HUES6 (cell line): ENCODE results near the gene NRL.

Experiments
- H3K27ac ChIP-seq: 2 replicates; pipeline ENCODE4 v1.7.0; 2013; ENCODE audit warnings: low read depth, mild to moderate bottlenecking, low read length, inconsistent platforms
- H3K27me3 ChIP-seq: 2 replicates; pipeline ENCODE4 v1.6.1; 2013; ENCODE audit warnings: low read length; ENCODE audit not compliant: control insufficient read depth, insufficient read depth
- H3K36me3 ChIP-seq: 2 replicates; pipeline ENCODE4 v1.6.1; 2013; ENCODE audit warnings: low read length; ENCODE audit not compliant: control insufficient read depth, insufficient read depth
- H3K4me1 ChIP-seq: 2 replicates; pipeline ENCODE4 v1.6.1; 2013; ENCODE audit warnings: low read length; ENCODE audit not compliant: control insufficient read depth, insufficient read depth
- H3K4me3 ChIP-seq: 2 replicates; pipeline ENCODE4 v1.5.1; 2013; ENCODE audit warnings: low read depth, low read length
- H3K9ac ChIP-seq: one replicate; pipeline ENCODE4 v1.6.1; 2013; ENCODE audit warnings: mild to moderate bottlenecking, low read length
- H3K9me3 ChIP-seq: 2 replicates; pipeline ENCODE4 v1.6.1; 2013; ENCODE audit warnings: low read depth, low read length; ENCODE audit not compliant: control insufficient read depth, insufficient read depth

The NRL gene

GRCh38 chr14:24121210-24121609 lies 6.5 kb upstream of the NRL start:
- Histone ChIP-seq H3K27ac (no peak overlapping the region), H3K27me3 (no peaks in the 10 kb centered on the region), H3K9ac (no peak overlapping the region), H3K9me3 (no peaks in the 10 kb centered on the region), H3K36me3 (peaks cover 66% of the 10 kb centered on the region), H3K4me1 (no peaks in the 10 kb centered on the region), H3K4me3 (no peak overlapping the region)

DNA sequence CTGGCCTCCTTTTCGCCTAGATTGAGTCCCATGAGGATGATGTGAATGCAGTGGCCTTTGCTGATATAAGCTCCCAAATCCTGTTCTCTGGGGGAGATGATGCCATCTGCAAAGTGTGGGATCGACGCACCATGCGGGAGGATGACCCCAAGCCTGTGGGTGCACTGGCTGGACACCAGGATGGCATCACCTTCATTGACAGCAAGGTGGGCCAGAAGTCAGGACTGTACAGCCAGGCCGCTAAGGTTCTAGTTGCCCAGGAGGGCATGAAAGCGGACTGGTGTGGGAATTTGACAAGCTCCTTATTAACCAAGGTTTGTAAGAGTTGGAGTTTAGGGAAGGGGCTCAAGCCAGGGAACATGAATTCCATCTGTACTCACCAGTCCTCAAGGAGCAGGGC lies 4.9 kb upstream of the NRL start:
- Histone ChIP-seq H3K27me3 (no peaks in the 10 kb centered on the region), H3K36me3 (peaks cover 66% of the 10 kb centered on the region), H3K9ac (no peak overlapping the region), H3K27ac (no peak overlapping the region), H3K4me3 (no peak overlapping the region), H3K9me3 (no peaks in the 10 kb centered on the region), H3K4me1 (0 out of 2 replicates have a peak, but pooled peaks cover 6% of the 10 kb centered on the region)

GRCh38 chr14:24117179-24117578 lies 2.4 kb upstream of the NRL start:
- Histone ChIP-seq H3K9me3 (no peaks in the 10 kb centered on the region), H3K9ac (no peak overlapping the region), H3K27me3 (no peaks in the 10 kb centered on the region), H3K4me3 (no peak overlapping the region), H3K36me3 (peaks cover 49% of the 10 kb centered on the region), H3K27ac (no peak overlapping the region), H3K4me1 (0 out of 2 replicates have a peak, but pooled peaks cover 6% of the 10 kb centered on the region)

GRCh38 chr14:24116128-24116814 lies 1.5 kb upstream of the NRL start:
- 0 out of 2 replicates have a peak, but pooled peaks cover 6% of the 10 kb centered on the region for H3K4me1 ChIP-seq
- no peak overlapping the region for H3K9ac ChIP-seq
- H3K27ac ChIP-seq: no peak overlapping the region
- no peaks in the 10 kb centered on the region for H3K27me3 ChIP-seq
- no peaks in the 10 kb centered on the region for H3K9me3 ChIP-seq
- peak overlapping the region; percentile 86 for H3K4me3 ChIP-seq
- H3K36me3 ChIP-seq: peaks cover 43% of the 10 kb centered on the region

DNA sequence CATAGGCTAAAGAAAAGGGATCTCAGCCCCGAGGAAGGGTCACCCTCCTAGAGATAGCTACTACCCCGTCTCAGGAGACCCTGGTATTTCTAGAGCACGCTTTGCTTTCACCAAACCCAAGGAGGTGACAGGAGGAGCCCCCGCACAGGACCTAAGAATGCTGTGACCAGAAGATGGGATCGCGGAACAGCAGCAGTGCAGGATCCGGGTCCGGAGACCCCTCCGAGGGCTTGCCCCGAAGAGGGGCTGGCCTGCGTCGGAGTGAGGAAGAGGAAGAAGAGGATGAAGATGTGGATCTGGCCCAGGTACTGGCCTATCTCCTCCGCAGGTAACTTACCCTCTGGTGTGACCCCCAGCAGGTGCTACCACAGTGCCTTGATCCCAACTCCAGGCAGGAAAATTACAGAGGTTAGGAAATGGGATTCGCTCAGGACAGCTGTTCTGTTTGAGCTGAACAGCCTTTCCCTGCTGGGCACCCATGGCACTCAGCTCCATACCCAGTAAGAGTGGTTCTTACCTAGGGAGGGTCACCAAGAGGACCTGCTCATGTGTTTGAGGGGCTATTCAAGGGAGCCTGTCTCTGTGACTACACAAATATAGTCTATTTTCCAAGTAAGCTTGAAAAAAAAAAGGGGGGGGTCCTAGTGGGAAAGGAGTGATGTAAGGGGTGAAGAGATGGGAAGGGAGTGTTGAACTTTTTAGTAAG lies 826 bp upstream of the NRL start:
- Histone ChIP-seq H3K27me3 (no peaks in the 10 kb centered on the region), H3K4me1 (0 out of 2 replicates have a peak, but pooled peaks cover 6% of the 10 kb centered on the region), H3K4me3 (peak overlapping the region; percentile 86), H3K9ac (peak overlapping the region; percentile 87), H3K36me3 (peaks cover 36% of the 10 kb centered on the region), H3K27ac (no peak overlapping the region), H3K9me3 (no peaks in the 10 kb centered on the region)

DNA sequence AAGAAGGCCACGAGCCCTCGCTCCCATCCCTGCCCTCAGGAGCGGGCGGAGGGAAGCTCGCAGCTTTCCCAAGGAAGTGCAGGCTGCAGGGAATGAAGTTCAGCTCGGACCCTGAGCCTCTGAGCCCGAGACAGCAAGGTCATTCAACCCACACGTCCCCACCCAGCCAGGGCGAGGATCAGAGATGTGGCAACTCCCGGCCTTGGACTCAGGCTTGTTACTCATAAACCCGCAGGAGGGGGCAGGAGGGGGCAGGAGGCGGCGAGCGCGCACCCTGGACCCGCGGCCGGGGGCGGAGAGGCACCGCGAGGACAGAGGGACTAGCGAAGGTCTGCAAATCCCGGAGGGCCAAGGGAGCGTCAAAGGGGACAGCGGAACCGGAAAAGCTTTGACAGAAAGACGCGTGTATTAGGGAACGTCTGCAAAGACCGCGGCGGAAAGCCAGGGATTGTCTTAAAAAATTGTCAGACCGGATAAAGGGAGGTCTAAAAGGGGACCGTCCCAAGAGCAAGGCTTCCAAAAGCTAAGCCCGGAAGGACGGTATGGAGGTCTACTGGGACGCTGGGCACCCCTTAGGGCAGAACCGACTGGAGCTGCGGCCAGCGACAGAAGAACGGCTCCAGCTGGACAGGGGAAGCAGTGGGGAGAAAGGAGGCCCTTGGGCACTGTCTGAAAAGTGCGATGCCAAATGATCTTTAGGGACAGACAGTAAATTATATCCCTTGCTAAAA lies 783 bp downstream of the NRL start:
- H3K27ac ChIP-seq: peak overlapping the region; percentile 42; the same call in 1 of the 2 replicates
- H3K9me3 ChIP-seq: no peaks in the 10 kb centered on the region
- peaks cover 24% of the 10 kb centered on the region for H3K36me3 ChIP-seq
- H3K4me1 ChIP-seq: 0 out of 2 replicates have a peak, but pooled peaks cover 6% of the 10 kb centered on the region
- peak overlapping the region; percentile 86 for H3K4me3 ChIP-seq
- peak overlapping the region; percentile 79 for H3K9ac ChIP-seq
- H3K27me3 ChIP-seq: no peaks in the 10 kb centered on the region

- Histone ChIP-seq H3K36me3 (peaks cover 18% of the 10 kb centered on the region), H3K27me3 (no peaks in the 10 kb centered on the region), H3K4me1 (0 out of 2 replicates have a peak, but pooled peaks cover 6% of the 10 kb centered on the region), H3K4me3 (peak overlapping the region; percentile 86), H3K9ac (peak overlapping the region; percentile 79), H3K9me3 (no peaks in the 10 kb centered on the region), H3K27ac (peak overlapping the region; percentile 42; the same call in 1 of the 2 replicates)
Measured at GRCh38 chr14:24113379-24113800, 1.4 kb downstream of the NRL start.

GRCh38 chr14:24110523-24110922 lies 4.2 kb downstream of the NRL start:
- Histone ChIP-seq H3K4me1 (0 out of 2 replicates have a peak, but pooled peaks cover under 1% of the 10 kb centered on the region), H3K9ac (no peak overlapping the region), H3K36me3 (no peaks in the 10 kb centered on the region), H3K27ac (no peak overlapping the region), H3K4me3 (no peak overlapping the region), H3K27me3 (no peaks in the 10 kb centered on the region), H3K9me3 (no peaks in the 10 kb centered on the region)

- peaks cover 2% of the 10 kb centered on the region; the same call in 1 of the 2 replicates for H3K36me3 ChIP-seq
- no peak overlapping the region for H3K4me3 ChIP-seq
- no peaks in the 10 kb centered on the region for H3K4me1 ChIP-seq
- no peaks in the 10 kb centered on the region for H3K27me3 ChIP-seq
- no peak overlapping the region for H3K27ac ChIP-seq
- 0 out of 2 replicates have a peak, but pooled peaks cover 3% of the 10 kb centered on the region for H3K9me3 ChIP-seq
- H3K9ac ChIP-seq: no peak overlapping the region
Measured at GRCh38 chr14:24110060-24110459, 4.7 kb downstream of the NRL start.

DNA sequence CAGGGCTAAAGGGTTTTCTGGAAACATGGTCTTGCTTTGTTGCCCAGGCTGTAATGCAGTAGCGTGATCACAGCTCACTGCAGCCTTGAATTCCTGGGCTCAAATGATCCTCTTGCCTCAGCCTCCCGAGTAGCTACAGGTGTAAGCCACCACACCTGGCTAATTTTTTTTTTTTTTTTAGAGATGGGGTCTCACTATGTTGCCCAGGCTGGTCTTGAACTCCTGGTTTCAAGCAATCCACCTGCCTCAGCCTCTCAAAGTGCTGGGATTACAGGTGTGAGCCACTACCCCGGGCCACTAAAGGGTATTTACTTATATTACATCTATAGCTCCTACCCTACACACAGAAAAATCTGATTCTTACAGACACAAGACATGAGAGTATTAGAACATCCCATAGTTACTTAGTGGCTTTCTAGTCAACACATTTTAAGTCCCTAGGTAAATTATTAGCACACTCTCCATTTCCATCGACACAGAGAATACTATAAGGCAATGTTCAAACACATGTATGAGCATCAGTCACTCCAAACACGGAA lies 6.3 kb downstream of the NRL start:
- no peak overlapping the region for H3K4me3 ChIP-seq
- no peak overlapping the region for H3K27ac ChIP-seq
- H3K9ac ChIP-seq: no peak overlapping the region

More for the DNA sequence above, 6.3 kb downstream of the NRL start:
- peaks cover 16% of the 10 kb centered on the region for H3K36me3 ChIP-seq
- H3K27me3 ChIP-seq: no peaks in the 10 kb centered on the region
- peaks cover 19% of the 10 kb centered on the region for H3K9me3 ChIP-seq
- no peaks in the 10 kb centered on the region for H3K4me1 ChIP-seq
